H9 (cell line): ENCODE data around the gene RFFL. TPM values are rescaled to one million over a fixed set of nuclear protein-coding genes. Genes with fewer than 3 reads are reported as not detected.

Experiments
- DNase-seq: peaks from one replicate; pipeline ENCODE4 v3.0.0-alpha.2; 2017
- H2AFZ ChIP-seq: one replicate; pipeline ENCODE4 v1.6.1; 2013; ENCODE audit warnings: mild to moderate bottlenecking, low read length, control low read depth, moderate library complexity
- H2AK5ac ChIP-seq: 2 replicates; pipeline ENCODE4 v1.6.1; 2013; ENCODE audit warnings: low read length, control low read depth, mixed read lengths; ENCODE audit not compliant: insufficient read length
- H2BK120ac ChIP-seq: one replicate; pipeline ENCODE4 v1.6.1; 2013; ENCODE audit warnings: low read depth, mild to moderate bottlenecking, low read length, control low read depth, inconsistent platforms; ENCODE audit not compliant: poor library complexity, severe bottlenecking
- H2BK12ac ChIP-seq: 2 replicates; pipeline ENCODE4 v1.6.1; 2013; ENCODE audit warnings: low read length, control low read depth, mixed read lengths, low read depth; ENCODE audit not compliant: insufficient read length
- H2BK15ac ChIP-seq: 2 replicates; pipeline ENCODE4 v1.6.1; 2013; ENCODE audit warnings: low read depth, low read length, control low read depth
- H2BK20ac ChIP-seq: one replicate; pipeline ENCODE4 v1.6.1; 2013; ENCODE audit warnings: low read depth, mild to moderate bottlenecking, low read length, control low read depth, inconsistent platforms; ENCODE audit not compliant: poor library complexity, severe bottlenecking
- H2BK5ac ChIP-seq: 2 replicates; pipeline ENCODE4 v1.6.1; 2013; ENCODE audit warnings: low read length, control low read depth, mixed read lengths; ENCODE audit not compliant: insufficient read length
- H3K14ac ChIP-seq: 2 replicates; pipeline ENCODE4 v1.6.1; 2013; ENCODE audit warnings: low read length, control low read depth; ENCODE audit not compliant: insufficient read depth
- H3K18ac ChIP-seq: 2 replicates; pipeline ENCODE4 v1.6.1; 2013; ENCODE audit warnings: low read depth, mild to moderate bottlenecking, mixed read lengths, low read length, control low read depth; ENCODE audit not compliant: insufficient read length
- H3K23ac ChIP-seq: 2 replicates; pipeline ENCODE4 v1.6.1; 2013; ENCODE audit warnings: low read length, control low read depth, mixed read lengths, low read depth; ENCODE audit not compliant: insufficient read length
- H3K23me2 ChIP-seq: 2 replicates; pipeline ENCODE4 v1.6.1; 2013; ENCODE audit warnings: low read depth, mild to moderate bottlenecking, mixed read lengths, low read length, control low read depth; ENCODE audit not compliant: insufficient read length, poor library complexity, severe bottlenecking
- H3K27ac ChIP-seq: 2 replicates; pipeline ENCODE4 v1.5.1; 2013; ENCODE audit warnings: low read length, control low read depth, mixed read lengths, low read depth; ENCODE audit not compliant: insufficient read length
- H3K27me3 ChIP-seq: 2 replicates; pipeline ENCODE4 v1.6.1; 2013; ENCODE audit warnings: low read length, control low read depth, inconsistent platforms; ENCODE audit not compliant: insufficient read depth
- H3K4ac ChIP-seq: 2 replicates; pipeline ENCODE4 v1.6.1; 2013; ENCODE audit warnings: low read depth, mild to moderate bottlenecking, control low read depth, inconsistent platforms, low read length, moderate library complexity
- H3K4me1 ChIP-seq: 2 replicates; pipeline ENCODE4 v1.6.1; 2013; ENCODE audit warnings: low read length, control low read depth, inconsistent platforms; ENCODE audit not compliant: insufficient read depth
- H3K4me2 ChIP-seq: 2 replicates; pipeline ENCODE4 v1.6.1; 2013; ENCODE audit warnings: low read length, control low read depth, mixed read lengths; ENCODE audit not compliant: insufficient read length, insufficient read depth
- H3K56ac ChIP-seq: 2 replicates; pipeline ENCODE4 v1.6.1; 2013; ENCODE audit warnings: low read depth, mild to moderate bottlenecking, mixed read lengths, low read length, control low read depth; ENCODE audit not compliant: insufficient read length
- H3K79me1 ChIP-seq: 2 replicates; pipeline ENCODE4 v1.6.1; 2013; ENCODE audit warnings: low read depth, mild to moderate bottlenecking, moderate library complexity, low read length, control low read depth, inconsistent platforms; ENCODE audit not compliant: insufficient read depth, poor library complexity, severe bottlenecking
- H3K79me2 ChIP-seq: 2 replicates; pipeline ENCODE4 v1.6.1; 2013; ENCODE audit warnings: low read length, control low read depth, inconsistent platforms; ENCODE audit not compliant: insufficient read depth
- H3K9ac ChIP-seq: 2 replicates; pipeline ENCODE4 v1.6.1; 2013; ENCODE audit warnings: low read length, control low read depth, mixed read lengths; ENCODE audit not compliant: insufficient read length; ENCODE audit errors: extremely low read depth
- H3K9me3 ChIP-seq: one replicate; pipeline ENCODE4 v1.6.1; 2013; ENCODE audit warnings: low read depth, low read length, inconsistent platforms; ENCODE audit not compliant: control insufficient read depth
- H3T11ph ChIP-seq: one replicate; pipeline ENCODE4 v1.6.1; 2013; ENCODE audit warnings: mild to moderate bottlenecking, low read length, control low read depth, inconsistent platforms
- H4K20me1 ChIP-seq: one replicate; pipeline ENCODE4 v1.6.1; 2013; ENCODE audit not compliant: control insufficient read depth, insufficient read length, insufficient read depth
- H4K5ac ChIP-seq: 2 replicates; pipeline ENCODE4 v1.6.1; 2013; ENCODE audit warnings: low read depth, mild to moderate bottlenecking, mixed read lengths, low read length, control low read depth; ENCODE audit not compliant: insufficient read length
- H4K8ac ChIP-seq: replicated peaks from 2 replicates; pipeline ENCODE4 v1.6.1; 2013; ENCODE audit warnings: low read length, control low read depth, mixed read lengths, low read depth; ENCODE audit not compliant: insufficient read length
- H4K91ac ChIP-seq: 2 replicates; pipeline ENCODE4 v1.6.1; 2013; ENCODE audit warnings: low read depth, mild to moderate bottlenecking, moderate library complexity, mixed read lengths, low read length, control low read depth; ENCODE audit not compliant: insufficient read length
- H3K27ac Mint-ChIP-seq, 3 experiments: 2 replicates in 2 of 3; 3 replicates in 1 of 3; pipeline ENCODE4 v1.8.0; 2020 to 2021; ENCODE audit warnings: mixed read lengths in 3 of 3, mild to moderate bottlenecking in 1 of 3, moderate library complexity in 1 of 3
- H3K27me3 Mint-ChIP-seq: 2 replicates; pipeline ENCODE4 v1.8.0; 2021; ENCODE audit warnings: low read depth, mild to moderate bottlenecking, moderate library complexity, mixed read lengths
- H3K36me3 Mint-ChIP-seq, 3 experiments: 2 replicates in 2 of 3; 3 replicates in 1 of 3; pipeline ENCODE4 v1.8.0; 2020 to 2021; ENCODE audit warnings: low read depth in 3 of 3, mixed read lengths in 3 of 3; ENCODE audit not compliant: insufficient read depth in 1 of 3
- H3K4me1 Mint-ChIP-seq, 2 experiments: 2 replicates each; pipeline ENCODE4 v1.8.0; 2020; ENCODE audit warnings: mixed read lengths in 2 of 2
- H3K4me3 Mint-ChIP-seq, 2 experiments: 2 replicates in 1 of 2; 3 replicates in 1 of 2; pipeline ENCODE4 v1.8.0; 2020 to 2021; ENCODE audit warnings: mild to moderate bottlenecking in 2 of 2, mixed read lengths in 2 of 2, moderate library complexity in 1 of 2
- H3K9me3 Mint-ChIP-seq, 2 experiments: 2 replicates in 1 of 2; 3 replicates in 1 of 2; pipeline ENCODE4 v1.8.0; 2020; ENCODE audit warnings: mild to moderate bottlenecking in 2 of 2, mixed read lengths in 2 of 2, moderate library complexity in 1 of 2
- CTCF ChIP-seq: fragments of 200-600 bp; sonication (generic); conservative IDR thresholded peaks from 3 replicates; pipeline ENCODE4 v1.8.0; 2021; ENCODE audit warnings: antibody characterized with exemption, mild to moderate bottlenecking
- WGBS: extraction: QIAGEN DNeasy Blood & Tissue Kit; methylation state at CpG from one replicate; pipeline ENCODE4 v1.1.7; 2013; ENCODE audit warnings: missing lambda C conversion rate, low lambda C conversion rate, mixed read lengths; ENCODE audit not compliant: insufficient read length; ENCODE audit errors: extremely low coverage; 5-methylcytosine and 5-hydroxymethylcytosine counted together
- total RNA-seq: library from RNA; stranded (reverse); gene quantifications from 2 replicates; pipeline ENCODE4 v1.2.1, GENCODE V29; 2021

The RFFL gene
- total RNA-seq, 1 experiment from 2014 or later, result 21.1 TPM

DNA sequence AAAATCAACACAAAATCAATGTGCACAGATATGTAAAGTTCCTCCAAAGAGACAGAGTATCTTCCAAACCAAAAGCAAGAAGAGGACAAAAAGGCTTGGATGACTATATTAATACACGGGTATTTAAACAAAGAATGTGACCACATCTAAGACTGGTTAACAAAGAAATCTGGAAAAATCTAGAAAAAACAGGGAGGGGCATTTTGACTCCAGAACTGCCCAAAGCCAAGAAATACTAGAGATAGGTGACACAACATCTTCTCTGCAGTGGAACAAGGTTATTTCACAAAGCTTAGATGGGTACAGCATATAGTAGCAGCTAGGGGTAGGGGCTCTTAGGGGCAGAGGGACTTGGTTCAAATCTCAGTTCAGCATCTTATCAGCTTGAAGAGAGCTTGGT is 10.3 kb downstream of the RFFL start:
- Histone ChIP-seq H3K9ac (no peak overlapping the region), H4K91ac (no peak overlapping the region), H2BK120ac (no peak overlapping the region), H3K14ac (no peak overlapping the region), H2AK5ac (no peak overlapping the region), H2BK5ac (no peak overlapping the region), H3K4me1 (no peaks in the 10 kb centered on the region), H3K4ac (no peak overlapping the region), H3T11ph (no peak overlapping the region), H2BK12ac (no peak overlapping the region), H3K79me1 (no peaks in the 10 kb centered on the region), H3K23me2 (no peaks in the 10 kb centered on the region), H3K56ac (no peak overlapping the region), H3K79me2 (no peaks in the 10 kb centered on the region), H2AFZ (no peak overlapping the region), H4K20me1 (no peaks in the 10 kb centered on the region), H3K27me3 (no peaks in the 10 kb centered on the region), H4K8ac (no peak overlapping the region), H3K9me3 (no peaks in the 10 kb centered on the region), H3K4me2 (no peak overlapping the region), H4K5ac (no peak overlapping the region), H3K23ac (no peak overlapping the region), H3K27ac (no peak overlapping the region), H2BK15ac (no peak overlapping the region), H2BK20ac (no peak overlapping the region), H3K18ac (no peak overlapping the region)
- no peak for DNase-seq
- Mint-ChIP-seq H3K4me1 (peaks cover 27 to 31% of the 10 kb centered on the region in 2 experiments), H3K36me3 (0 out of 7 replicates have a peak, but pooled peaks cover 0 to 4% (median 0%) of the 10 kb centered on the region in 3 experiments), H3K27me3 (no peaks in the 10 kb centered on the region), H3K9me3 (no peaks in the 10 kb centered on the region), H3K27ac (no peak overlapping the region), H3K4me3 (no peak overlapping the region)
- TF ChIP-seq CTCF, result no peak
- no CpG with 5 or more reads among the region's 1 CpG for WGBS
